B cell (primary cell): ENCODE data around the gene CPNE4. TPM values are rescaled to one million over a fixed set of nuclear protein-coding genes. Genes with fewer than 3 reads are reported as not detected.

Experiments
- ATAC-seq: fragments of 200-7000 bp; cut with Tn5 transposase; one replicate; pipeline ENCODE4 v1.10.0; 2021; ENCODE audit warnings: low read depth, mild to moderate bottlenecking, moderate number of reproducible peaks, moderate library complexity
- CTCF ChIA-PET: fragments of 350-600 bp; sonication (Branson Sonifier 250); formaldehyde crosslinking; loops from one replicate; lab custom pipeline; 2021; ENCODE audit warnings: antibody characterized with exemption, inconsistent platforms; lab: Charles Lee
- POLR2A ChIA-PET: fragments of 350-600 bp; sonication (Branson Sonifier 250); formaldehyde crosslinking; loops from one replicate; lab custom pipeline; 2021; ENCODE audit warnings: antibody characterized with exemption; lab: Charles Lee
- DNase-seq: peaks from one replicate; pipeline ENCODE4 v3.0.0; 2013
- H2AFZ ChIP-seq: 2 replicates; pipeline ENCODE4 v1.6.1; 2012; ENCODE audit warnings: mild to moderate bottlenecking, low read depth, low read length; ENCODE audit not compliant: insufficient read depth, poor library complexity, severe bottlenecking
- H3K27ac ChIP-seq, 2 donors: 1 replicate in 1 of 2; 2 replicates in 1 of 2; pipeline ENCODE4 v1.5.1; 2012 to 2013; ENCODE audit warnings: low read length in 2 of 2, mild to moderate bottlenecking in 2 of 2, moderate library complexity in 1 of 2
- H3K27me3 ChIP-seq, 4 experiments: fragments of 200-600 bp in 1 of 4; sonication (generic) in 1 of 4; replicated peaks in 1 of 4; 1 replicate in 2 of 4; 2 replicates in 2 of 4; pipeline versions ENCODE4 v1.6.1 to v1.7.0; 2013 to 2016; ENCODE audit warnings: low read length in 3 of 4, mild to moderate bottlenecking in 2 of 4, mixed read lengths in 1 of 4, moderate library complexity in 1 of 4; ENCODE audit not compliant: insufficient read depth in 4 of 4, control insufficient read depth in 3 of 4; ENCODE audit errors: control extremely low read depth in 1 of 4
- H3K36me3 ChIP-seq, 2 experiments: replicated peaks in 1 of 2; 1 replicate in 1 of 2; 2 replicates in 1 of 2; pipeline versions ENCODE4 v1.6.1 to v1.7.1; 2013; ENCODE audit warnings: low read length in 1 of 2; ENCODE audit not compliant: insufficient read depth in 2 of 2, control insufficient read depth in 1 of 2; ENCODE audit errors: control extremely low read depth in 1 of 2, extremely low read depth in 1 of 2
- H3K4me1 ChIP-seq, 2 donors: fragments of 200-600 bp in 1 of 2; sonication (generic) in 1 of 2; 1 replicate in 1 of 2; 2 replicates in 1 of 2; pipeline versions ENCODE4 v1.5.1 to v1.6.1; 2013 to 2017; ENCODE audit warnings: low read length in 2 of 2; ENCODE audit not compliant: control insufficient read depth in 2 of 2, insufficient read depth in 2 of 2
- H3K4me2 ChIP-seq: replicated peaks from 2 replicates; pipeline ENCODE3; 2012; ENCODE audit warnings: mild to moderate bottlenecking, low read depth, low read length; ENCODE audit not compliant: poor library complexity, severe bottlenecking
- H3K4me3 ChIP-seq, 5 experiments: fragments of 200-600 bp in 1 of 5; sonication (generic) in 1 of 5; 1 replicate in 3 of 5; 2 replicates in 2 of 5; pipeline versions ENCODE4 v1.5.1 to v1.7.0; 2011 to 2016; ENCODE audit warnings: low read length in 4 of 5, mild to moderate bottlenecking in 4 of 5, low read depth in 2 of 5, control low read depth in 1 of 5, moderate library complexity in 1 of 5; ENCODE audit not compliant: insufficient read depth in 1 of 5; ENCODE audit errors: control extremely low read depth in 1 of 5, extremely low read depth in 1 of 5
- H3K79me2 ChIP-seq: fragments of 200-600 bp; sonication (generic); one replicate; pipeline ENCODE4 v1.6.0; 2016; ENCODE audit warnings: low read length; ENCODE audit not compliant: control insufficient read depth, insufficient read depth
- H3K9ac ChIP-seq: fragments of 200-600 bp; sonication (generic); 2 replicates; pipeline ENCODE4 v1.6.1; 2017; ENCODE audit warnings: mild to moderate bottlenecking, low read length, moderate library complexity
- H3K9me3 ChIP-seq, 3 donors: one replicate each; pipeline versions ENCODE4 v1.6.1 to v1.7.1; 2013; ENCODE audit warnings: low read length in 2 of 3; ENCODE audit not compliant: control insufficient read depth in 2 of 3, insufficient read depth in 1 of 3; ENCODE audit errors: control extremely low read depth in 1 of 3
- H4K20me1 ChIP-seq: 2 replicates; pipeline ENCODE4 v1.6.0; 2012; ENCODE audit warnings: mild to moderate bottlenecking, low read length; ENCODE audit not compliant: insufficient read depth, control insufficient read depth, poor library complexity, severe bottlenecking
- H3K27ac Mint-ChIP-seq: one replicate; pipeline ENCODE4 v1.8.0; 2021; ENCODE audit warnings: mixed read lengths
- H3K27me3 Mint-ChIP-seq: one replicate; pipeline ENCODE4 v1.8.0; 2021; ENCODE audit warnings: mixed read lengths
- H3K4me1 Mint-ChIP-seq: one replicate; pipeline ENCODE4 v1.8.0; 2021; ENCODE audit warnings: mixed read lengths
- H3K4me3 Mint-ChIP-seq: one replicate; pipeline ENCODE4 v1.8.0; 2021; ENCODE audit warnings: mixed read lengths
- H3K9me3 Mint-ChIP-seq: one replicate; pipeline ENCODE4 v1.8.0; 2022; ENCODE audit warnings: mixed read lengths; ENCODE audit not compliant: insufficient read depth
- EZH2 ChIP-seq: IDR thresholded peaks from 2 replicates; pipeline ENCODE4 v1.6.1; 2012; ENCODE audit warnings: borderline replicate concordance, low read depth, mild to moderate bottlenecking, moderate library complexity, low read length; ENCODE audit not compliant: insufficient read depth, poor library complexity, severe bottlenecking
- WGBS: methylation state at CpG from one replicate; pipeline ENCODE4 v1.1.5; 2013; ENCODE audit warnings: missing lambda C conversion rate; ENCODE audit not compliant: insufficient coverage; 5-methylcytosine and 5-hydroxymethylcytosine counted together
- intact Hi-C: fragments of 100-400 bp; cut with micrococcal nuclease; formaldehyde crosslinking; loops from one replicate; pipeline ENCODE4 v1.10.0; 2022
- polyA plus RNA-seq: library from polyadenylated mRNA; depleted of rRNA; stranded (reverse); fragments of >200 nt; gene quantifications from 2 replicates; pipeline ENCODE4 v1.2.3, GENCODE V29; 2012
- total RNA-seq, 2 donors: library from RNA; stranded (reverse); fragments of 120-200 nt in 1 of 2; gene quantifications; 1 replicate in 1 of 2; 2 replicates in 1 of 2; pipeline versions ENCODE4 v1.2.3 to v1.2.4, GENCODE V29; 2013 to 2022
- TF ChIP-seq, protein P1 (sequence below): fragments of 200-600 bp; IDR thresholded peaks from one replicate; pipeline ENCODE4 v1.8.0; 2022; ENCODE audit warnings: antibody characterized with exemption, mild to moderate bottlenecking

CPNE4 gene
- total and polyA plus RNA-seq, 2 donors (not counting 1 experiment from before 2014, with no cell fraction given) = not detected

DNA sequence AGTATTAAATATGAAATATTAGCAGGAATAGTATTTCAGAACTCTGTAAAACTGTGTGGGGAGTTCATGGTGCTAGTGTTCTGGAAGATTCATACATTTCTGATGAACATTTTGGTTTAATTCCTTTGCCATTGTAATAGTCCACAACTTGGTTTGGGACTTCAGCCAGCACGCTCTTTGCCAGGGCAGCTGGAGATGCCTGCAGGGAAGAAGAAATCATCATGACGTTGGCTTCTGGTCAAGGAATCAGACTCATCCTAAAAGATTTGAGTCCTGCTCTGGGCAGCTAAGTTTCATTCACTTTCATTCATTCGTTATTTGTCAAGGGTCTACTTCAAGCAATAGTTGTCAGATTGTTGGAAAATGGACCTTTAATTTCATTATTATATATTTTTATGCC is 499.7 kb downstream of the CPNE4 start:
- ATAC-seq (no peak), DNase-seq (no peak)
- 92% methylated on average over 2 of the region's 3 CpGs for WGBS
- CTCF ChIA-PET = no interaction called here
- Histone ChIP-seq H3K9ac (no peak overlapping the region), H3K79me2 (no peaks in the 10 kb centered on the region), H3K27ac (no peak overlapping the region), H3K4me2 (no peak overlapping the region), H3K9me3 (no peaks in the 10 kb centered on the region), H3K27me3 (no peaks in the 10 kb centered on the region), H4K20me1 (no peaks in the 10 kb centered on the region), H3K36me3 (no peaks in the 10 kb centered on the region), H2AFZ (no peak overlapping the region), H3K4me3 (no peak overlapping the region), H3K4me1 (no peaks in the 10 kb centered on the region)
- intact Hi-C loops = no loop called here
- H3K27me3 Mint-ChIP-seq = peaks cover 44% of the 10 kb centered on the region
- H3K4me3 Mint-ChIP-seq = no peak overlapping the region
- H3K9me3 Mint-ChIP-seq = peaks cover 7% of the 10 kb centered on the region
- TF ChIP-seq, protein P1, sequence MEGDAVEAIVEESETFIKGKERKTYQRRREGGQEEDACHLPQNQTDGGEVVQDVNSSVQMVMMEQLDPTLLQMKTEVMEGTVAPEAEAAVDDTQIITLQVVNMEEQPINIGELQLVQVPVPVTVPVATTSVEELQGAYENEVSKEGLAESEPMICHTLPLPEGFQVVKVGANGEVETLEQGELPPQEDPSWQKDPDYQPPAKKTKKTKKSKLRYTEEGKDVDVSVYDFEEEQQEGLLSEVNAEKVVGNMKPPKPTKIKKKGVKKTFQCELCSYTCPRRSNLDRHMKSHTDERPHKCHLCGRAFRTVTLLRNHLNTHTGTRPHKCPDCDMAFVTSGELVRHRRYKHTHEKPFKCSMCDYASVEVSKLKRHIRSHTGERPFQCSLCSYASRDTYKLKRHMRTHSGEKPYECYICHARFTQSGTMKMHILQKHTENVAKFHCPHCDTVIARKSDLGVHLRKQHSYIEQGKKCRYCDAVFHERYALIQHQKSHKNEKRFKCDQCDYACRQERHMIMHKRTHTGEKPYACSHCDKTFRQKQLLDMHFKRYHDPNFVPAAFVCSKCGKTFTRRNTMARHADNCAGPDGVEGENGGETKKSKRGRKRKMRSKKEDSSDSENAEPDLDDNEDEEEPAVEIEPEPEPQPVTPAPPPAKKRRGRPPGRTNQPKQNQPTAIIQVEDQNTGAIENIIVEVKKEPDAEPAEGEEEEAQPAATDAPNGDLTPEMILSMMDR = no peak
- H3K27ac Mint-ChIP-seq = no peak overlapping the region
- H3K4me1 Mint-ChIP-seq = no peaks in the 10 kb centered on the region
- POLR2A ChIA-PET = no interaction called here

- no peaks in the 10 kb centered on the region for H3K27me3 ChIP-seq
- no peak overlapping the region for H3K4me3 ChIP-seq
- no peaks in the 10 kb centered on the region for H3K79me2 ChIP-seq
- CTCF ChIA-PET = no interaction called here
- Mint-ChIP-seq H3K27me3 (peaks cover 37% of the 10 kb centered on the region), H3K9me3 (peaks cover 5% of the 10 kb centered on the region), H3K4me1 (no peaks in the 10 kb centered on the region), H3K27ac (no peak overlapping the region), H3K4me3 (no peak overlapping the region)
- H2AFZ ChIP-seq = no peak overlapping the region
- no peak overlapping the region for H3K4me2 ChIP-seq
- no peak overlapping the region for H3K9ac ChIP-seq
- intact Hi-C loops = no loop called here
- H3K36me3 ChIP-seq = no peaks in the 10 kb centered on the region
- H3K27ac ChIP-seq = no peak overlapping the region
- DNase-seq (no peak), ATAC-seq (no peak)
- no peaks in the 10 kb centered on the region for H3K9me3 ChIP-seq
- TF ChIP-seq EZH2 = no peak
- TF ChIP-seq, protein P1 = no peak
- POLR2A ChIA-PET = no interaction called here
- no peaks in the 10 kb centered on the region for H3K4me1 ChIP-seq
- no peaks in the 10 kb centered on the region for H4K20me1 ChIP-seq
These were observed 502.2 kb downstream of the CPNE4 start for GRCh38 chr3:131532645-131533044.
